Measurements from ENCODE around the gene PDE3A.
A peak's percentile ranks its signal among the peaks of the same experiment; 100 is the strongest.

GRCh38 chr12:20421421-20421820 is 53.1 kb downstream of the PDE3A start:
- TF ChIP-seq, protein P1, sequence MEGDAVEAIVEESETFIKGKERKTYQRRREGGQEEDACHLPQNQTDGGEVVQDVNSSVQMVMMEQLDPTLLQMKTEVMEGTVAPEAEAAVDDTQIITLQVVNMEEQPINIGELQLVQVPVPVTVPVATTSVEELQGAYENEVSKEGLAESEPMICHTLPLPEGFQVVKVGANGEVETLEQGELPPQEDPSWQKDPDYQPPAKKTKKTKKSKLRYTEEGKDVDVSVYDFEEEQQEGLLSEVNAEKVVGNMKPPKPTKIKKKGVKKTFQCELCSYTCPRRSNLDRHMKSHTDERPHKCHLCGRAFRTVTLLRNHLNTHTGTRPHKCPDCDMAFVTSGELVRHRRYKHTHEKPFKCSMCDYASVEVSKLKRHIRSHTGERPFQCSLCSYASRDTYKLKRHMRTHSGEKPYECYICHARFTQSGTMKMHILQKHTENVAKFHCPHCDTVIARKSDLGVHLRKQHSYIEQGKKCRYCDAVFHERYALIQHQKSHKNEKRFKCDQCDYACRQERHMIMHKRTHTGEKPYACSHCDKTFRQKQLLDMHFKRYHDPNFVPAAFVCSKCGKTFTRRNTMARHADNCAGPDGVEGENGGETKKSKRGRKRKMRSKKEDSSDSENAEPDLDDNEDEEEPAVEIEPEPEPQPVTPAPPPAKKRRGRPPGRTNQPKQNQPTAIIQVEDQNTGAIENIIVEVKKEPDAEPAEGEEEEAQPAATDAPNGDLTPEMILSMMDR (IDR thresholded peaks at IDR 0.05): no peak
- TF ChIP-seq POLR2A (IDR thresholded peaks at IDR 0.05): no peak
- peak; percentile 65 for TF ChIP-seq POLR2AphosphoS5 (IDR thresholded peaks at IDR 0.05)

All from prostate gland (tissue), 2 donors.